Measurements from ENCODE around the gene FAT1.

FAT1 gene

GRCh38 chr4:186755550-186756519 is 32.2 kb upstream of the FAT1 start:
- no peaks in the 10 kb centered on the region for H3K9me3 ChIP-seq (ENCODE audit: control insufficient read depth, insufficient read depth, low read length)
- H3K4me3 ChIP-seq (ENCODE audit: low read length): no peak overlapping the region
- TF ChIP-seq CTCF (IDR thresholded peaks at IDR 0.05; ENCODE audit: low read depth, low read length, poor library complexity, severe bottlenecking) (no peak), EZH2phosphoT487 (IDR thresholded peaks at IDR 0.05; ENCODE audit: borderline replicate concordance, low read length) (no peak)
- no peaks in the 10 kb centered on the region for H3K9me2 ChIP-seq (replicated peaks; ENCODE audit: control insufficient read depth, low read length)
- no peak overlapping the region for H3K4me2 ChIP-seq (ENCODE audit: low read length)
- no peaks in the 10 kb centered on the region for H3K79me2 ChIP-seq (ENCODE audit: control insufficient read depth, low read length)
- no peaks in the 10 kb centered on the region for H3K36me3 ChIP-seq (ENCODE audit: control insufficient read depth, low read length)
- no peak overlapping the region for H3K27ac ChIP-seq (ENCODE audit: low read depth, low read length)
- H3K4me1 ChIP-seq (ENCODE audit: control insufficient read depth, low read length): no peaks in the 10 kb centered on the region
- no peaks in the 10 kb centered on the region for H3K27me3 ChIP-seq (ENCODE audit: control insufficient read depth, low read length)
- H3F3A ChIP-seq (ENCODE audit: control insufficient read depth, insufficient read depth): no peaks in the 10 kb centered on the region
- no peaks in the 10 kb centered on the region for H4K20me1 ChIP-seq (ENCODE audit: control insufficient read depth, insufficient read depth, low read depth, low read length)

- Histone ChIP-seq H3K4me3 (ENCODE audit: low read length) (no peak overlapping the region), H3K9me2 (replicated peaks; ENCODE audit: control insufficient read depth, low read length) (no peaks in the 10 kb centered on the region), H3K4me1 (ENCODE audit: control insufficient read depth, low read length) (no peaks in the 10 kb centered on the region), H3F3A (ENCODE audit: control insufficient read depth, insufficient read depth) (no peaks in the 10 kb centered on the region), H3K9me3 (ENCODE audit: control insufficient read depth, insufficient read depth, low read length) (no peaks in the 10 kb centered on the region), H3K79me2 (ENCODE audit: control insufficient read depth, low read length) (no peaks in the 10 kb centered on the region), H3K27me3 (ENCODE audit: control insufficient read depth, low read length) (no peaks in the 10 kb centered on the region), H3K27ac (ENCODE audit: low read depth, low read length) (no peak overlapping the region), H3K36me3 (ENCODE audit: control insufficient read depth, low read length) (no peaks in the 10 kb centered on the region), H3K4me2 (ENCODE audit: low read length) (no peak overlapping the region), H4K20me1 (ENCODE audit: control insufficient read depth, insufficient read depth, low read depth, low read length) (no peaks in the 10 kb centered on the region)
- TF ChIP-seq EZH2phosphoT487 (IDR thresholded peaks at IDR 0.05; ENCODE audit: borderline replicate concordance, low read length) (no peak), CTCF (IDR thresholded peaks at IDR 0.05; ENCODE audit: low read depth, low read length, poor library complexity, severe bottlenecking) (no peak)
These were observed 31.3 kb upstream of the FAT1 start for GRCh38 chr4:186754976-186755375.

GRCh38 chr4:186752325-186752724 is 28.7 kb upstream of the FAT1 start:
- no peak for TF ChIP-seq EZH2phosphoT487 (IDR thresholded peaks at IDR 0.05; ENCODE audit: borderline replicate concordance, low read length)
- Histone ChIP-seq H4K20me1 (ENCODE audit: control insufficient read depth, insufficient read depth, low read depth, low read length) (no peaks in the 10 kb centered on the region), H3K27ac (ENCODE audit: low read depth, low read length) (no peak overlapping the region), H3F3A (ENCODE audit: control insufficient read depth, insufficient read depth) (no peaks in the 10 kb centered on the region), H3K9me3 (ENCODE audit: control insufficient read depth, insufficient read depth, low read length) (no peaks in the 10 kb centered on the region), H3K4me1 (ENCODE audit: control insufficient read depth, low read length) (no peaks in the 10 kb centered on the region), H3K4me2 (ENCODE audit: low read length) (no peak overlapping the region), H3K79me2 (ENCODE audit: control insufficient read depth, low read length) (no peaks in the 10 kb centered on the region), H3K36me3 (ENCODE audit: control insufficient read depth, low read length) (no peaks in the 10 kb centered on the region), H3K4me3 (ENCODE audit: low read length) (no peak overlapping the region), H3K9me2 (replicated peaks; ENCODE audit: control insufficient read depth, low read length) (no peaks in the 10 kb centered on the region), H3K27me3 (ENCODE audit: control insufficient read depth, low read length) (no peaks in the 10 kb centered on the region)

GRCh38 chr4:186749611-186750281 is 26.1 kb upstream of the FAT1 start:
- TF ChIP-seq CTCF (IDR thresholded peaks at IDR 0.05; ENCODE audit: low read depth, low read length, poor library complexity, severe bottlenecking) (no peak), EZH2phosphoT487 (IDR thresholded peaks at IDR 0.05; ENCODE audit: borderline replicate concordance, low read length) (no peak)
- Histone ChIP-seq H3K4me1 (ENCODE audit: control insufficient read depth, low read length) (no peaks in the 10 kb centered on the region), H3K9me3 (ENCODE audit: control insufficient read depth, insufficient read depth, low read length) (no peaks in the 10 kb centered on the region), H3K9me2 (replicated peaks; ENCODE audit: control insufficient read depth, low read length) (no peaks in the 10 kb centered on the region), H3K4me2 (ENCODE audit: low read length) (no peak overlapping the region), H3K4me3 (ENCODE audit: low read length) (no peak overlapping the region), H4K20me1 (ENCODE audit: control insufficient read depth, insufficient read depth, low read depth, low read length) (no peaks in the 10 kb centered on the region), H3F3A (ENCODE audit: control insufficient read depth, insufficient read depth) (no peaks in the 10 kb centered on the region), H3K27ac (ENCODE audit: low read depth, low read length) (no peak overlapping the region), H3K79me2 (ENCODE audit: control insufficient read depth, low read length) (no peaks in the 10 kb centered on the region), H3K27me3 (ENCODE audit: control insufficient read depth, low read length) (no peaks in the 10 kb centered on the region), H3K36me3 (ENCODE audit: control insufficient read depth, low read length) (no peaks in the 10 kb centered on the region)

All from DOHH2 (cell line).